ENCODE data around the gene SLC30A2.

Gene SLC30A2

GRCh38 chr1:26070296-26070962, 24.5 kb upstream of the SLC30A2 start:
- no peak overlapping the region for H3K4me3 ChIP-seq (replicated peaks in 1 of 2; ENCODE audit: low read depth in 2 of 2, low read length in 2 of 2)
- TF ChIP-seq, protein P1, sequence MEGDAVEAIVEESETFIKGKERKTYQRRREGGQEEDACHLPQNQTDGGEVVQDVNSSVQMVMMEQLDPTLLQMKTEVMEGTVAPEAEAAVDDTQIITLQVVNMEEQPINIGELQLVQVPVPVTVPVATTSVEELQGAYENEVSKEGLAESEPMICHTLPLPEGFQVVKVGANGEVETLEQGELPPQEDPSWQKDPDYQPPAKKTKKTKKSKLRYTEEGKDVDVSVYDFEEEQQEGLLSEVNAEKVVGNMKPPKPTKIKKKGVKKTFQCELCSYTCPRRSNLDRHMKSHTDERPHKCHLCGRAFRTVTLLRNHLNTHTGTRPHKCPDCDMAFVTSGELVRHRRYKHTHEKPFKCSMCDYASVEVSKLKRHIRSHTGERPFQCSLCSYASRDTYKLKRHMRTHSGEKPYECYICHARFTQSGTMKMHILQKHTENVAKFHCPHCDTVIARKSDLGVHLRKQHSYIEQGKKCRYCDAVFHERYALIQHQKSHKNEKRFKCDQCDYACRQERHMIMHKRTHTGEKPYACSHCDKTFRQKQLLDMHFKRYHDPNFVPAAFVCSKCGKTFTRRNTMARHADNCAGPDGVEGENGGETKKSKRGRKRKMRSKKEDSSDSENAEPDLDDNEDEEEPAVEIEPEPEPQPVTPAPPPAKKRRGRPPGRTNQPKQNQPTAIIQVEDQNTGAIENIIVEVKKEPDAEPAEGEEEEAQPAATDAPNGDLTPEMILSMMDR (IDR thresholded peaks at IDR 0.05; ENCODE audit: low read depth, low read length): no peak
- DNase-seq (ENCODE audit: low read depth in 2 of 2): no peak

DNA sequence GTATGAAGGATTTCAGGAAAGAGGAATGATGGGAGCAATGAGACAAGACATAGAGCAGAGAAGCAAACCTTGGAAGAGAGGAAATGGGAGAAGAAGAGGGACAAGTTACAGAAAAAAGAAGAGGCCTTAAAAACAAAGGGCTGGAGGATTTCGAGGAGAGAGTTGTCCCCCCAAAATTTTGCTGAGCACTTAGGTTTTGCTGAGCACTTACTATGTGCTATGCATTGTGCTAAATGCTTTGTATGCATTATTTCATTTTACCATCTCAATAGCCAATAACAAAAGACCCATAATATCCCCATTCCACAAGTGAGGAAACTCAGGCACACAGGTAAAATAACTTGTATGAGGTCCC, 24.0 kb upstream of the SLC30A2 start:
- no peak for DNase-seq (ENCODE audit: low read depth in 2 of 2)
- no peak overlapping the region for H3K4me3 ChIP-seq (replicated peaks in 1 of 2; ENCODE audit: low read depth in 2 of 2, low read length in 2 of 2)
- TF ChIP-seq, protein P1 (IDR thresholded peaks at IDR 0.05; ENCODE audit: low read depth, low read length): no peak

GRCh38 chr1:26067432-26067911, 21.6 kb upstream of the SLC30A2 start, which contains the start of gene TRIM63:
TRIM63 (minus strand) TSS chr1:26067630; CDS start chr1:26067494, 136 bp downstream.
- peak within 1 kb of the TSS in 1 of 2 donors; percentile 31 for H3K4me3 ChIP-seq (replicated peaks in 1 of 2; ENCODE audit: low read depth in 2 of 2, low read length in 2 of 2)
- DNase-seq (ENCODE audit: low read depth in 2 of 2): peak in 1 of 2 donors; percentile 44
- TF ChIP-seq, protein P1 (IDR thresholded peaks at IDR 0.05; ENCODE audit: low read depth, low read length): no peak

GRCh38 chr1:26066857-26067256, 20.9 kb upstream of the SLC30A2 start:
- peak in 1 of 2 donors; percentile 72 for DNase-seq (ENCODE audit: low read depth in 2 of 2)
- TF ChIP-seq, protein P1 (IDR thresholded peaks at IDR 0.05; ENCODE audit: low read depth, low read length): no peak
- H3K4me3 ChIP-seq (replicated peaks in 1 of 2; ENCODE audit: low read depth in 2 of 2, low read length in 2 of 2): peak overlapping the region in 1 of 2 donors; percentile 31

GRCh38 chr1:26066160-26066559, 20.2 kb upstream of the SLC30A2 start:
- DNase-seq (ENCODE audit: low read depth in 2 of 2): no peak
- TF ChIP-seq, protein P1 (IDR thresholded peaks at IDR 0.05; ENCODE audit: low read depth, low read length): no peak
- peak overlapping the region in 1 of 2 donors; percentile 29 for H3K4me3 ChIP-seq (replicated peaks in 1 of 2; ENCODE audit: low read depth in 2 of 2, low read length in 2 of 2)

- H3K4me3 ChIP-seq (replicated peaks in 1 of 2; ENCODE audit: low read depth in 2 of 2, low read length in 2 of 2): no peak overlapping the region
- TF ChIP-seq, protein P1 (IDR thresholded peaks at IDR 0.05; ENCODE audit: low read depth, low read length): no peak
- no peak for DNase-seq (ENCODE audit: low read depth in 2 of 2)
Measured at GRCh38 chr1:26064553-26064952, 18.6 kb upstream of the SLC30A2 start.
